IMR-90 (cell line): ENCODE results near the gene KCNMA1. TPM values are rescaled to one million over a fixed set of nuclear protein-coding genes. Genes with fewer than 3 reads are reported as not detected.

Experiments used
- ATAC-seq: fragments of 200-7000 bp; cut with Tn5 transposase; 2 replicates; pipeline ENCODE4 v1.9.1; 2020; ENCODE audit warnings: low read depth, mild to moderate bottlenecking, moderate library complexity
- BruUV-seq: library from RNA; stranded (reverse); fragments of 400-500 nt; replicated peaks from 2 replicates; lab custom pipeline; 2021; lab: Mats Ljungman, UMichigan
- CTCF ChIA-PET: fragments of 300-600 bp; formaldehyde crosslinking; extraction: SDS; loops from one replicate; lab custom pipeline; 2021; ENCODE audit warnings: antibody characterized with exemption; lab: Yijun Ruan, JAX
- POLR2A ChIA-PET: fragments of 300-600 bp; sonication (Branson Sonifier 250); formaldehyde crosslinking; loops from one replicate; lab custom pipeline; 2022; ENCODE audit warnings: antibody characterized with exemption; ENCODE audit not compliant: unreplicated experiment; lab: Charles Lee
- DNase-seq: peaks from one replicate; pipeline ENCODE4 v3.0.0; 2013
- H2AFZ ChIP-seq: replicated peaks from 2 replicates; pipeline ENCODE3; 2013; ENCODE audit warnings: low read length, mild to moderate bottlenecking; ENCODE audit not compliant: poor library complexity
- H2AK5ac ChIP-seq: 2 replicates; pipeline ENCODE4 v1.6.1; 2013; ENCODE audit warnings: low read depth, low read length, inconsistent platforms
- H2AK9ac ChIP-seq: replicated peaks from 2 replicates; pipeline ENCODE3; 2013; ENCODE audit warnings: mild to moderate bottlenecking, low read depth, low read length, moderate library complexity; ENCODE audit not compliant: poor library complexity
- H2BK120ac ChIP-seq: 2 replicates; pipeline ENCODE4 v1.6.1; 2013; ENCODE audit warnings: low read depth, low read length, inconsistent platforms
- H2BK15ac ChIP-seq: 3 replicates; pipeline ENCODE4 v1.6.1; 2013; ENCODE audit warnings: low read depth, low read length, inconsistent platforms
- H2BK20ac ChIP-seq: 2 replicates; pipeline ENCODE4 v1.6.1; 2013; ENCODE audit warnings: low read depth, mild to moderate bottlenecking, inconsistent platforms, low read length, moderate library complexity
- H2BK5ac ChIP-seq: 2 replicates; pipeline ENCODE4 v1.6.1; 2013; ENCODE audit warnings: mild to moderate bottlenecking, low read depth, low read length, inconsistent platforms; ENCODE audit not compliant: poor library complexity, severe bottlenecking
- H3K14ac ChIP-seq: replicated peaks from 2 replicates; pipeline ENCODE4 v1.6.1; 2013; ENCODE audit warnings: low read depth, low read length, inconsistent platforms
- H3K18ac ChIP-seq: 2 replicates; pipeline ENCODE4 v1.6.1; 2013; ENCODE audit warnings: low read depth, low read length, control low read depth
- H3K23ac ChIP-seq: 2 replicates; pipeline ENCODE4 v1.6.1; 2013; ENCODE audit warnings: low read depth, low read length, inconsistent platforms
- H3K27ac ChIP-seq: 2 replicates; pipeline ENCODE4 v1.5.1; 2013; ENCODE audit warnings: mild to moderate bottlenecking, control low read depth, low read length; ENCODE audit not compliant: insufficient read depth
- H3K27me3 ChIP-seq: 2 replicates; pipeline ENCODE4 v1.6.1; 2013; ENCODE audit warnings: low read length; ENCODE audit not compliant: control insufficient read depth, insufficient read depth
- H3K36me3 ChIP-seq: 2 replicates; pipeline ENCODE4 v1.6.1; 2013; ENCODE audit warnings: low read length, mixed read lengths; ENCODE audit not compliant: control insufficient read depth, insufficient read depth
- H3K4ac ChIP-seq: 2 replicates; pipeline ENCODE4 v1.6.1; 2013; ENCODE audit warnings: low read depth, low read length, inconsistent platforms
- H3K4me1 ChIP-seq: 2 replicates; pipeline ENCODE4 v1.6.1; 2013; ENCODE audit warnings: low read length, mixed read lengths; ENCODE audit not compliant: control insufficient read depth, insufficient read depth
- H3K4me2 ChIP-seq: 2 replicates; pipeline ENCODE4 v1.6.1; 2013; ENCODE audit warnings: low read depth, mild to moderate bottlenecking, control low read depth, low read length, moderate library complexity
- H3K4me3 ChIP-seq: 2 replicates; pipeline ENCODE4 v1.5.1; 2013; ENCODE audit warnings: low read depth, mild to moderate bottlenecking, control low read depth, low read length, moderate library complexity; ENCODE audit not compliant: insufficient read depth
- H3K56ac ChIP-seq: 2 replicates; pipeline ENCODE4 v1.6.1; 2013; ENCODE audit warnings: low read length, inconsistent platforms; ENCODE audit not compliant: insufficient read depth; ENCODE audit errors: extremely low read depth
- H3K79me1 ChIP-seq, 2 experiments: 2 replicates each; pipeline ENCODE4 v1.6.1; 2013; ENCODE audit warnings: low read length in 2 of 2, inconsistent platforms in 1 of 2, low read depth in 1 of 2
- H3K9ac ChIP-seq: 2 replicates; pipeline ENCODE4 v1.6.1; 2013; ENCODE audit warnings: low read depth, low read length, control low read depth
- H3K9me1 ChIP-seq: 2 replicates; pipeline ENCODE4 v1.6.1; 2013; ENCODE audit warnings: low read length, inconsistent platforms; ENCODE audit not compliant: insufficient read depth
- H3K9me3 ChIP-seq: 2 replicates; pipeline ENCODE4 v1.6.1; 2013; ENCODE audit warnings: low read length; ENCODE audit not compliant: control insufficient read depth, insufficient read depth
- H4K20me1 ChIP-seq: 2 replicates; pipeline ENCODE4 v1.6.1; 2013; ENCODE audit warnings: low read length, inconsistent platforms; ENCODE audit not compliant: insufficient read depth
- H4K5ac ChIP-seq: 2 replicates; pipeline ENCODE4 v1.6.1; 2013; ENCODE audit warnings: mild to moderate bottlenecking, low read depth, low read length, control low read depth
- H4K8ac ChIP-seq, 2 experiments: 2 replicates each; pipeline ENCODE4 v1.6.1; 2013; ENCODE audit warnings: low read depth in 2 of 2, low read length in 2 of 2, control low read depth in 1 of 2, inconsistent platforms in 1 of 2
- H4K91ac ChIP-seq: 2 replicates; pipeline ENCODE4 v1.6.1; 2013; ENCODE audit warnings: low read depth, low read length, inconsistent platforms; ENCODE audit not compliant: insufficient read depth
- FOS ChIP-seq: fragments of 150-350 bp; IDR thresholded peaks from 2 replicates; pipeline ENCODE4 v1.6.1; 2016; ENCODE audit warnings: low read depth, low read length
- RCOR1 ChIP-seq: IDR thresholded peaks from 2 replicates; pipeline ENCODE4 v1.6.1; 2012; ENCODE audit warnings: mild to moderate bottlenecking, low read length, improper control_type of control experiment; ENCODE audit not compliant: insufficient replicate concordance
- WGBS, 2 experiments: methylation state at CpG; one replicate each; pipeline versions ENCODE4 v1.1.5 to v1.1.7; 2013; ENCODE audit warnings: missing lambda C conversion rate in 2 of 2; ENCODE audit not compliant: insufficient read length in 1 of 2; ENCODE audit errors: extremely low coverage in 2 of 2; 5-methylcytosine and 5-hydroxymethylcytosine counted together
- dilution Hi-C: fragments of 300-500 bp; cut with HindIII; formaldehyde crosslinking; loops from one replicate; pipeline ENCODE4 v1.14.3; 2018; ENCODE audit warnings: low sequenced_read_pairs; ENCODE audit not compliant: unreplicated experiment
- in situ Hi-C: fragments of 300-500 bp; cut with MboI; formaldehyde crosslinking; loops from 3 replicates; pipeline ENCODE4 v1.14.3; 2019; ENCODE audit warnings: low sequenced_read_pairs, inconsistent platforms, mixed read lengths
- intact Hi-C: fragments of 100-400 bp; cut with micrococcal nuclease; formaldehyde crosslinking; loops from 2 replicates; pipeline ENCODE4 v1.10.0; 2022
- polyA plus RNA-seq, 3 experiments: library from polyadenylated mRNA; depleted of rRNA; stranded (reverse); fragments of >200 nt; gene quantifications; 2 replicates each; pipeline ENCODE4 v1.2.3, GENCODE V29; 2012; ENCODE audit warnings: low replicate concordance in 1 of 3
- total RNA-seq: library from RNA; depleted of rRNA; stranded (reverse); fragments of >200 nt; gene quantifications from 2 replicates; pipeline ENCODE4 v1.2.3, GENCODE V29; 2012
- TF ChIP-seq, protein P1 (sequence below): fragments of 150-350 bp; IDR thresholded peaks from 2 replicates; pipeline ENCODE4 v1.6.1; 2016; ENCODE audit warnings: low read depth, mild to moderate bottlenecking, low read length, moderate library complexity, borderline replicate concordance

Gene KCNMA1
- total and polyA plus RNA-seq, 2 of the 4 experiments (the other 2 are of a cell fraction) = 25.6 to 29.6 TPM

GRCh38 chr10:77082601-77083252 lies 554.9 kb downstream of the KCNMA1 start:
- Histone ChIP-seq H3K9ac (no peak overlapping the region), H2BK5ac (no peak overlapping the region), H3K9me1 (peaks cover 2% of the 10 kb centered on the region; the same call in 1 of the 2 replicates), H4K91ac (no peak overlapping the region), H2BK120ac (no peak overlapping the region), H3K14ac (no peak overlapping the region), H2AFZ (no peak overlapping the region), H3K27me3 (no peaks in the 10 kb centered on the region), H2BK20ac (no peak overlapping the region), H2AK5ac (no peak overlapping the region), H4K20me1 (no peaks in the 10 kb centered on the region), H2BK15ac (no peak overlapping the region), H3K18ac (no peak overlapping the region), H2AK9ac (no peak overlapping the region), H3K4me2 (no peak overlapping the region), H3K79me1 (no peaks in the 10 kb centered on the region), H3K4me1 (no peaks in the 10 kb centered on the region), H4K8ac (no peak overlapping the region), H4K5ac (no peak overlapping the region), H3K56ac (no peak overlapping the region), H3K4ac (no peak overlapping the region), H3K9me3 (no peaks in the 10 kb centered on the region), H3K27ac (no peak overlapping the region), H3K4me3 (no peak overlapping the region), H3K23ac (no peak overlapping the region), H3K36me3 (no peaks in the 10 kb centered on the region)
- in situ Hi-C loops (no loop called here), intact Hi-C loops (no loop called here), dilution Hi-C loops (no loop called here)
- ChIA-PET POLR2A (interaction anchor here (0.6 kb wide), 1 partner anchor 1677 kb away, joined by 4 read pairs; no protein-coding TSS in a partner anchor), CTCF (no interaction called here)
- ATAC-seq (no peak), DNase-seq (peak; percentile 15)
- WGBS, 2 experiments = no CpG with 5 or more reads among the region's 7 CpGs
- no peak for TF ChIP-seq FOS
- no peak for TF ChIP-seq RCOR1
- TF ChIP-seq, protein P1, sequence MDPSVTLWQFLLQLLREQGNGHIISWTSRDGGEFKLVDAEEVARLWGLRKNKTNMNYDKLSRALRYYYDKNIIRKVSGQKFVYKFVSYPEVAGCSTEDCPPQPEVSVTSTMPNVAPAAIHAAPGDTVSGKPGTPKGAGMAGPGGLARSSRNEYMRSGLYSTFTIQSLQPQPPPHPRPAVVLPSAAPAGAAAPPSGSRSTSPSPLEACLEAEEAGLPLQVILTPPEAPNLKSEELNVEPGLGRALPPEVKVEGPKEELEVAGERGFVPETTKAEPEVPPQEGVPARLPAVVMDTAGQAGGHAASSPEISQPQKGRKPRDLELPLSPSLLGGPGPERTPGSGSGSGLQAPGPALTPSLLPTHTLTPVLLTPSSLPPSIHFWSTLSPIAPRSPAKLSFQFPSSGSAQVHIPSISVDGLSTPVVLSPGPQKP = no peak
- no TSS peak for BruUV-seq
